Fibroblast of peridontal ligament (primary cell): ENCODE results near the gene AFF3.

Source experiments
- DNase-seq: peaks from one replicate; pipeline ENCODE4 v3.0.0-alpha.2; 2010; ENCODE audit errors: extremely low read depth

The AFF3 gene

GRCh38 chr2:99709229-99709628 is 433.2 kb downstream of the AFF3 start:
- DNase-seq = no peak

GRCh38 chr2:99708231-99708630 is 434.2 kb downstream of the AFF3 start:
- DNase-seq = no peak

- DNase-seq = peak; percentile 81
Measured at GRCh38 chr2:99707592-99707991, 434.8 kb downstream of the AFF3 start.

- DNase-seq = no peak
Measured at GRCh38 chr2:99706735-99707134, 435.7 kb downstream of the AFF3 start.

GRCh38 chr2:99701503-99701902 is 440.9 kb downstream of the AFF3 start:
- no peak for DNase-seq

GRCh38 chr2:99700482-99701398 is 441.6 kb downstream of the AFF3 start:
- no peak for DNase-seq

GRCh38 chr2:99698896-99699295 is 443.5 kb downstream of the AFF3 start:
- peak; percentile 66 for DNase-seq

- peak; percentile 99 for DNase-seq
Measured at GRCh38 chr2:99697811-99698568, 444.4 kb downstream of the AFF3 start.

GRCh38 chr2:99695944-99696253 is 446.5 kb downstream of the AFF3 start:
- peak; percentile 47 for DNase-seq

GRCh38 chr2:99695130-99695943 is 447.1 kb downstream of the AFF3 start:
- DNase-seq = no peak

GRCh38 chr2:99694331-99694730 is 448.1 kb downstream of the AFF3 start:
- no peak for DNase-seq

- no peak for DNase-seq
Measured at GRCh38 chr2:99692785-99693184, 449.6 kb downstream of the AFF3 start.

GRCh38 chr2:99691926-99692325 is 450.5 kb downstream of the AFF3 start:
- no peak for DNase-seq

- DNase-seq = peak; percentile 48
Measured at GRCh38 chr2:99689145-99689742, 453.1 kb downstream of the AFF3 start.

- DNase-seq = no peak
Measured at GRCh38 chr2:99688699-99689098, 453.7 kb downstream of the AFF3 start.

- peak; percentile 70 for DNase-seq
Measured at GRCh38 chr2:99682275-99683060, 459.9 kb downstream of the AFF3 start.

- peak; percentile 70 for DNase-seq
Measured at GRCh38 chr2:99680946-99681345, 461.4 kb downstream of the AFF3 start.

GRCh38 chr2:99679518-99679917 is 462.9 kb downstream of the AFF3 start:
- DNase-seq = no peak

- DNase-seq = no peak
Measured at GRCh38 chr2:99678625-99679024, 463.8 kb downstream of the AFF3 start.

GRCh38 chr2:99677814-99678213 is 464.6 kb downstream of the AFF3 start:
- DNase-seq = no peak

- no peak for DNase-seq
Measured at GRCh38 chr2:99675130-99675661, 467.2 kb downstream of the AFF3 start.
